ENCODE results near the gene HSF5. TPM values are rescaled to one million over a fixed set of nuclear protein-coding genes. Genes with fewer than 3 reads are reported as not detected.

HSF5 gene
- total RNA-seq, result 1 to 10 TPM; 1.2 to 2.6 TPM

- peak; percentile 92 for ATAC-seq (replicated peaks)
- Mint-ChIP-seq H3K27ac (no peak within 1 kb of the TSS), H3K9me3 (no peaks in the 10 kb centered on the region), H3K4me3 (peak within 1 kb of the TSS; percentile 58), H3K27me3 (no peaks in the 10 kb centered on the region), H3K36me3 (ENCODE audit: low read depth) (peaks cover 44% of the 10 kb centered on the region), H3K4me1 (peaks cover 15% of the 10 kb centered on the region)
Measured at GRCh38 chr17:58487589-58488427, at the start of gene HSF5. TSS of gene HSF5 (minus strand) at chr17:58488408. CDS start at chr17:58488274, 134 bp downstream.

- ATAC-seq (replicated peaks), result no peak
- H3K4me1 Mint-ChIP-seq, result no peaks in the 10 kb centered on the region
- no peaks in the 10 kb centered on the region for H3K36me3 Mint-ChIP-seq (ENCODE audit: low read depth)
- peaks cover 20% of the 10 kb centered on the region for H3K27me3 Mint-ChIP-seq
- H3K4me3 Mint-ChIP-seq, result no peak overlapping the region
- no peak overlapping the region for H3K27ac Mint-ChIP-seq
- H3K9me3 Mint-ChIP-seq, result no peaks in the 10 kb centered on the region
Measured at GRCh38 chr17:58537266-58537665, 49.1 kb upstream of the HSF5 start.

- no peak overlapping the region for H3K27ac Mint-ChIP-seq
- H3K36me3 Mint-ChIP-seq (ENCODE audit: low read depth), result no peaks in the 10 kb centered on the region
- ATAC-seq (replicated peaks), result no peak
- no peaks in the 10 kb centered on the region for H3K4me1 Mint-ChIP-seq
- H3K27me3 Mint-ChIP-seq, result peaks cover 20% of the 10 kb centered on the region
- H3K4me3 Mint-ChIP-seq, result no peak overlapping the region
- no peaks in the 10 kb centered on the region for H3K9me3 Mint-ChIP-seq
Measured at GRCh38 chr17:58536542-58536941, 48.3 kb upstream of the HSF5 start.

GRCh38 chr17:58535431-58535830, 47.2 kb upstream of the HSF5 start:
- no peaks in the 10 kb centered on the region for H3K36me3 Mint-ChIP-seq (ENCODE audit: low read depth)
- H3K27me3 Mint-ChIP-seq, result peaks cover 20% of the 10 kb centered on the region
- no peak overlapping the region for H3K27ac Mint-ChIP-seq
- ATAC-seq (replicated peaks), result no peak
- H3K4me1 Mint-ChIP-seq, result no peaks in the 10 kb centered on the region
- H3K9me3 Mint-ChIP-seq, result no peaks in the 10 kb centered on the region
- no peak overlapping the region for H3K4me3 Mint-ChIP-seq

- ATAC-seq (replicated peaks), result no peak
- peaks cover 20% of the 10 kb centered on the region for H3K27me3 Mint-ChIP-seq
- H3K4me1 Mint-ChIP-seq, result no peaks in the 10 kb centered on the region
- H3K27ac Mint-ChIP-seq, result no peak overlapping the region
- H3K36me3 Mint-ChIP-seq (ENCODE audit: low read depth), result no peaks in the 10 kb centered on the region
- H3K4me3 Mint-ChIP-seq, result no peak overlapping the region
- H3K9me3 Mint-ChIP-seq, result no peaks in the 10 kb centered on the region
Measured at GRCh38 chr17:58534901-58535421, 46.8 kb upstream of the HSF5 start.

- Mint-ChIP-seq H3K4me1 (no peaks in the 10 kb centered on the region), H3K27ac (no peak overlapping the region), H3K36me3 (ENCODE audit: low read depth) (no peaks in the 10 kb centered on the region), H3K4me3 (no peak overlapping the region), H3K9me3 (no peaks in the 10 kb centered on the region), H3K27me3 (peaks cover 25% of the 10 kb centered on the region)
- no peak for ATAC-seq (replicated peaks)
Measured at GRCh38 chr17:58534331-58534730, 46.1 kb upstream of the HSF5 start.

GRCh38 chr17:58533616-58534188, 45.5 kb upstream of the HSF5 start:
- H3K27me3 Mint-ChIP-seq, result peaks cover 26% of the 10 kb centered on the region
- H3K36me3 Mint-ChIP-seq (ENCODE audit: low read depth), result no peaks in the 10 kb centered on the region
- ATAC-seq (replicated peaks), result no peak
- no peaks in the 10 kb centered on the region for H3K4me1 Mint-ChIP-seq
- no peak overlapping the region for H3K4me3 Mint-ChIP-seq
- H3K27ac Mint-ChIP-seq, result no peak overlapping the region
- no peaks in the 10 kb centered on the region for H3K9me3 Mint-ChIP-seq

GRCh38 chr17:58532555-58532951, 44.3 kb upstream of the HSF5 start:
- H3K4me3 Mint-ChIP-seq, result peak overlapping the region; percentile 25
- H3K27ac Mint-ChIP-seq, result no peak overlapping the region
- no peaks in the 10 kb centered on the region for H3K4me1 Mint-ChIP-seq
- H3K27me3 Mint-ChIP-seq, result peaks cover 26% of the 10 kb centered on the region
- no peaks in the 10 kb centered on the region for H3K9me3 Mint-ChIP-seq
- H3K36me3 Mint-ChIP-seq (ENCODE audit: low read depth), result no peaks in the 10 kb centered on the region
- no peak for ATAC-seq (replicated peaks)

- H3K27ac Mint-ChIP-seq, result no peak overlapping the region
- H3K4me3 Mint-ChIP-seq, result peak overlapping the region; percentile 25
- H3K27me3 Mint-ChIP-seq, result peaks cover 26% of the 10 kb centered on the region
- ATAC-seq (replicated peaks), result peak; percentile 93
- no peaks in the 10 kb centered on the region for H3K9me3 Mint-ChIP-seq
- H3K4me1 Mint-ChIP-seq, result no peaks in the 10 kb centered on the region
- H3K36me3 Mint-ChIP-seq (ENCODE audit: low read depth), result no peaks in the 10 kb centered on the region
Measured at GRCh38 chr17:58531661-58532554, 43.7 kb upstream of the HSF5 start.

- peak overlapping the region; percentile 20 for H3K4me3 Mint-ChIP-seq
- peaks cover 25% of the 10 kb centered on the region for H3K27me3 Mint-ChIP-seq
- H3K9me3 Mint-ChIP-seq, result no peaks in the 10 kb centered on the region
- H3K27ac Mint-ChIP-seq, result no peak overlapping the region
- no peak for ATAC-seq (replicated peaks)
- H3K4me1 Mint-ChIP-seq, result no peaks in the 10 kb centered on the region
- H3K36me3 Mint-ChIP-seq (ENCODE audit: low read depth), result no peaks in the 10 kb centered on the region
Measured at GRCh38 chr17:58531122-58531521, 42.9 kb upstream of the HSF5 start.

GRCh38 chr17:58530655-58531054, 42.4 kb upstream of the HSF5 start:
- peak overlapping the region; percentile 20 for H3K4me3 Mint-ChIP-seq
- no peak for ATAC-seq (replicated peaks)
- no peaks in the 10 kb centered on the region for H3K4me1 Mint-ChIP-seq
- H3K27ac Mint-ChIP-seq, result no peak overlapping the region
- H3K27me3 Mint-ChIP-seq, result peaks cover 20% of the 10 kb centered on the region
- no peaks in the 10 kb centered on the region for H3K9me3 Mint-ChIP-seq
- no peaks in the 10 kb centered on the region for H3K36me3 Mint-ChIP-seq (ENCODE audit: low read depth)

GRCh38 chr17:58529275-58529674, 41.1 kb upstream of the HSF5 start:
- Mint-ChIP-seq H3K4me1 (no peaks in the 10 kb centered on the region), H3K27ac (peak overlapping the region; percentile 28), H3K27me3 (peaks cover 13% of the 10 kb centered on the region), H3K4me3 (no peak overlapping the region), H3K9me3 (no peaks in the 10 kb centered on the region), H3K36me3 (ENCODE audit: low read depth) (no peaks in the 10 kb centered on the region)
- ATAC-seq (replicated peaks), result no peak

- H3K27ac Mint-ChIP-seq, result no peak overlapping the region
- no peak for ATAC-seq (replicated peaks)
- H3K36me3 Mint-ChIP-seq (ENCODE audit: low read depth), result no peaks in the 10 kb centered on the region
- peaks cover 12% of the 10 kb centered on the region for H3K27me3 Mint-ChIP-seq
- no peaks in the 10 kb centered on the region for H3K4me1 Mint-ChIP-seq
- no peak overlapping the region for H3K4me3 Mint-ChIP-seq
- H3K9me3 Mint-ChIP-seq, result no peaks in the 10 kb centered on the region
Measured at GRCh38 chr17:58528443-58528842, 40.2 kb upstream of the HSF5 start.

- Mint-ChIP-seq H3K36me3 (ENCODE audit: low read depth) (no peaks in the 10 kb centered on the region), H3K4me1 (no peaks in the 10 kb centered on the region), H3K4me3 (no peak overlapping the region), H3K9me3 (no peaks in the 10 kb centered on the region), H3K27ac (peak overlapping the region; percentile 12), H3K27me3 (peaks cover 7% of the 10 kb centered on the region)
- peak; percentile 27 for ATAC-seq (replicated peaks)
Measured at GRCh38 chr17:58527949-58528348, 39.7 kb upstream of the HSF5 start.
